SK-N-SH (cell line): ENCODE results near the gene CCND1. TPM values are rescaled to one million over a fixed set of nuclear protein-coding genes. Genes with fewer than 3 reads are reported as not detected.
A peak's percentile ranks its signal among the peaks of the same experiment; 100 is the strongest.

Experiments
- CTCF ChIA-PET: fragments of 300-600, 350-600 bp; formaldehyde crosslinking; extraction: SDS; loops from one replicate; lab custom pipeline; 2021; lab: Yijun Ruan, JAX
- POLR2A ChIA-PET: fragments of 350-600 bp; sonication (Branson Sonifier 250); formaldehyde crosslinking; extraction: SDS; loops from one replicate; lab custom pipeline; 2020; ENCODE audit warnings: antibody characterized with exemption, inconsistent platforms; lab: Yijun Ruan, JAX
- DNase-seq: peaks from one replicate; pipeline ENCODE4 v3.0.0; 2012
- H2AFZ ChIP-seq: fragments of 200-600 bp; sonication (generic); 2 replicates; pipeline ENCODE4 v1.8.1; 2016; ENCODE audit warnings: antibody characterized with exemption, mild to moderate bottlenecking, low read depth
- H3F3A ChIP-seq: fragments of 200-600 bp; sonication (generic); replicated peaks from 2 replicates; pipeline ENCODE3; 2016; ENCODE audit warnings: antibody characterized with exemption, mild to moderate bottlenecking; ENCODE audit not compliant: insufficient read depth
- H3K27ac ChIP-seq, 2 experiments: fragments of 200-500 bp in 1 of 2; fragments of 200-600 bp in 1 of 2; sonication (Bioruptor generic) in 1 of 2; sonication (generic), shearing (Covaris generic) in 1 of 2; 2 replicates each; pipeline versions ENCODE4 v1.5.1 to v1.6.1; 2014 to 2016; ENCODE audit warnings: low read depth in 2 of 2, inconsistent platforms in 1 of 2, low read length in 1 of 2, mild to moderate bottlenecking in 1 of 2, mixed read lengths in 1 of 2
- H3K27me3 ChIP-seq: fragments of 200-600 bp; sonication (generic), shearing (Covaris generic); 2 replicates; pipeline ENCODE4 v1.6.1; 2016; ENCODE audit warnings: mixed run types; ENCODE audit not compliant: insufficient read depth
- H3K36me3 ChIP-seq, 2 experiments: fragments of 200-500 bp in 1 of 2; fragments of 200-600 bp in 1 of 2; sonication (Bioruptor generic) in 1 of 2; sonication (generic) in 1 of 2; replicated peaks in 1 of 2; 2 replicates each; pipeline versions ENCODE3 to v1.5.1; 2014 to 2016; ENCODE audit warnings: low read length in 1 of 2, mild to moderate bottlenecking in 1 of 2; ENCODE audit not compliant: insufficient read depth in 2 of 2, control insufficient read depth in 1 of 2
- H3K4me1 ChIP-seq, 2 experiments: fragments of 200-500 bp in 1 of 2; fragments of 200-600 bp in 1 of 2; sonication (Bioruptor generic) in 1 of 2; sonication (generic), shearing (Covaris generic) in 1 of 2; 2 replicates each; pipeline versions ENCODE4 v1.5.1 to v1.6.1; 2014 to 2016; ENCODE audit warnings: low read depth in 1 of 2, low read length in 1 of 2, mixed run types in 1 of 2; ENCODE audit not compliant: insufficient read depth in 2 of 2, control insufficient read depth in 1 of 2
- H3K4me2 ChIP-seq: fragments of 200-600 bp; sonication (generic), shearing (Covaris generic); 2 replicates; pipeline ENCODE4 v1.6.1; 2017; ENCODE audit warnings: mixed run types
- H3K4me3 ChIP-seq, 2 experiments: fragments of 200-500 bp in 1 of 2; fragments of 200-600 bp in 1 of 2; sonication (Bioruptor generic) in 1 of 2; sonication (generic), shearing (Covaris generic) in 1 of 2; 2 replicates each; pipeline versions ENCODE4 v1.5.1 to v1.8.1; 2014 to 2016; ENCODE audit warnings: low read depth in 2 of 2, inconsistent platforms in 1 of 2, low read length in 1 of 2, mild to moderate bottlenecking in 1 of 2, mixed read lengths in 1 of 2, moderate library complexity in 1 of 2
- H3K79me2 ChIP-seq: fragments of 200-600 bp; sonication (generic); 2 replicates; pipeline ENCODE4 v1.8.1; 2017; ENCODE audit warnings: mild to moderate bottlenecking; ENCODE audit not compliant: insufficient read depth
- H3K9ac ChIP-seq: fragments of 200-600 bp; sonication (generic); 2 replicates; pipeline ENCODE4 v1.6.1; 2017; ENCODE audit warnings: mixed run types
- H3K9me2 ChIP-seq: fragments of 200-600 bp; sonication (generic); 2 replicates; pipeline ENCODE4 v1.6.1; 2017; ENCODE audit warnings: mixed run types
- H3K9me3 ChIP-seq: fragments of 200-600 bp; sonication (generic); 2 replicates; pipeline ENCODE4 v1.6.1; 2017; ENCODE audit warnings: mixed run types, mild to moderate bottlenecking, moderate library complexity
- H4K20me1 ChIP-seq: fragments of 200-600 bp; sonication (generic); 2 replicates; pipeline ENCODE4 v1.6.1; 2017; ENCODE audit warnings: mild to moderate bottlenecking, mixed run types; ENCODE audit not compliant: insufficient read depth
- CTCF ChIP-seq: fragments of 200-600 bp; sonication (generic); IDR thresholded peaks from 2 replicates; pipeline ENCODE4 v1.6.1; 2017; ENCODE audit warnings: antibody characterized with exemption, mild to moderate bottlenecking, moderate library complexity
- EP300 ChIP-seq, 2 experiments: IDR thresholded peaks; 2 replicates each; pipeline versions ENCODE4 v1.4.0 to v1.6.1; 2012; ENCODE audit warnings: borderline replicate concordance in 1 of 2, low read depth in 1 of 2, low read length in 1 of 2
- EZH2phosphoT487 ChIP-seq: fragments of 200-600 bp; sonication (generic); IDR thresholded peaks from 2 replicates; pipeline ENCODE4 v1.6.1; 2017; ENCODE audit warnings: low read depth, mixed run types, mild to moderate bottlenecking, antibody characterized with exemption, moderate library complexity, borderline replicate concordance
- MEF2A ChIP-seq: IDR thresholded peaks from 2 replicates; pipeline ENCODE4 v1.4.0; 2012; ENCODE audit warnings: low read depth, borderline replicate concordance
- NRF1 ChIP-seq: IDR thresholded peaks from 2 replicates; pipeline ENCODE4 v1.6.1; 2012; ENCODE audit warnings: low read depth, mild to moderate bottlenecking, low read length
- POLR2AphosphoS5 ChIP-seq: IDR thresholded peaks from 2 replicates; pipeline ENCODE4 v1.6.1; 2012; ENCODE audit warnings: low read depth, low read length
- RAD21 ChIP-seq: IDR thresholded peaks from 2 replicates; pipeline ENCODE4 v1.6.1; 2012; ENCODE audit warnings: mild to moderate bottlenecking, low read length
- RCOR1 ChIP-seq: fragments of 150-350 bp; IDR thresholded peaks from 2 replicates; pipeline ENCODE4 v1.6.1; 2017; ENCODE audit warnings: antibody characterized with exemption, low read length
- SMC3 ChIP-seq: IDR thresholded peaks from 2 replicates; pipeline ENCODE4 v1.6.1; 2012; ENCODE audit warnings: low read depth, low read length, improper control_type of control experiment
- TAF1 ChIP-seq: IDR thresholded peaks from 2 replicates; pipeline ENCODE4 v1.6.1; 2012; ENCODE audit warnings: low read depth, mild to moderate bottlenecking, low read length, moderate library complexity, borderline replicate concordance
- TCF12 ChIP-seq: IDR thresholded peaks from 2 replicates; pipeline ENCODE4 v1.4.0; 2012
- USF1 ChIP-seq: IDR thresholded peaks from 2 replicates; pipeline ENCODE4 v1.4.0; 2012; ENCODE audit warnings: low read depth, borderline replicate concordance
- WGBS: methylation state at CpG from one replicate; pipeline ENCODE4 v1.1.6; 2017; ENCODE audit warnings: low lambda C conversion rate; 5-methylcytosine and 5-hydroxymethylcytosine counted together
- polyA plus RNA-seq, 3 experiments: library from polyadenylated mRNA; depleted of rRNA; stranded (reverse); fragments of >200 nt; gene quantifications; 2 replicates each; pipeline ENCODE4 v1.2.3, GENCODE V29; 2012
- TF ChIP-seq, protein P1 (sequence below): fragments of 150-350 bp; IDR thresholded peaks from 2 replicates; pipeline ENCODE4 v1.6.1; 2017; ENCODE audit warnings: antibody characterized with exemption, low read length, low read depth, borderline replicate concordance

Gene CCND1
- polyA plus RNA-seq, 1 of the 3 experiments (the other 2 are of a cell fraction): 242 TPM

DNA sequence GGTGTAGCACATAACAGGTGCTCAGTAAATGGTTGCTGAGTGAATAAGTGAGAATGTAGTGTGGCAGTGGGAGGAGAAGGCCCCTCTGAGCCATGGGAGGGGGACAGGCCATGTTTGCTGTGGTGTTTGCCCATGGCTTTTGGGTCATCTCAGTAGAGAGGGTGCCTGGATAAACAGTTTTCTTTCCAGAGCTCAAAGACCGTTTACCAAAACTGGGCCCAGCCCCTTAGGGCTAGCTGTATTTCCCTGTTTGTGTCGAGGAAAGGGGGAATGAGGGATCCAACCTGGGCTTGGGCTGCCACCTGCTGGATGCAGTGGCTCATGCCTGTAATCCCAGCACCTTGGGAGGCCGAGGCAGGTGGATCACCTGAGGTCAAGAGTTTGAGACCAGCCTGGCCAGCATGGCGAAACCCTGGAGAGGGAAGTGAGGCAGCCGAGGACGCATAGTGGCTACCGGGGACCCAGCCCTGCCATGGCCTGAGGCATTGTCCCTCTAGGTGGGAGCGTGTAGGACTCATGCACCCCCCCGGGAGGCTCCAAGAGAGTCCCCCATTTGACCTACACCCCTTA is 42.9 kb downstream of the CCND1 start:
- no peaks in the 10 kb centered on the region for H4K20me1 ChIP-seq
- H2AFZ ChIP-seq: no peak overlapping the region
- peak; percentile 47 for TF ChIP-seq CTCF
- peak; percentile 59 for TF ChIP-seq RAD21
- TF ChIP-seq SMC3: 0 out of 2 replicates have a peak, but pooled peaks have one; percentile 22
- TF ChIP-seq EP300 (IDR thresholded peaks at IDR 0.05; ENCODE audit: borderline replicate concordance in 1 of 2, low read depth in 1 of 2, low read length in 1 of 2): no peak
- H3K9ac ChIP-seq: no peak overlapping the region
- H3K4me2 ChIP-seq: no peak overlapping the region
- H3F3A ChIP-seq: peaks cover 4% of the 10 kb centered on the region
- no peaks in the 10 kb centered on the region for H3K36me3 ChIP-seq
- no peak overlapping the region for H3K27ac ChIP-seq
- ChIA-PET POLR2A (no interaction called here), CTCF (interaction anchor here (0.6 to 4.9 kb wide), 23 partner anchors 9 to 613 kb away, joined by 3 to 55 read pairs (median 4); no protein-coding TSS in a partner anchor)
- no peaks in the 10 kb centered on the region for H3K9me3 ChIP-seq
- no peak overlapping the region for H3K4me3 ChIP-seq
- no peaks in the 10 kb centered on the region for H3K27me3 ChIP-seq
- no peaks in the 10 kb centered on the region for H3K9me2 ChIP-seq
- no peaks in the 10 kb centered on the region for H3K79me2 ChIP-seq
- H3K4me1 ChIP-seq: no peaks in the 10 kb centered on the region; a peak in 1 of 4 replicates
- 55% methylated on average over 9 of the region's 9 CpGs for WGBS
- no peak for DNase-seq

- POLR2A ChIA-PET: no interaction called here
- Histone ChIP-seq H3K9me3 (no peaks in the 10 kb centered on the region), H2AFZ (no peak overlapping the region), H3K9ac (no peak overlapping the region), H3K4me1 (no peaks in the 10 kb centered on the region; a peak in 1 of 4 replicates), H3K27ac (no peak overlapping the region), H3K4me2 (no peak overlapping the region), H3K36me3 (no peaks in the 10 kb centered on the region), H4K20me1 (no peaks in the 10 kb centered on the region), H3K79me2 (no peaks in the 10 kb centered on the region), H3K4me3 (no peak overlapping the region), H3F3A (peaks cover 4% of the 10 kb centered on the region), H3K9me2 (no peaks in the 10 kb centered on the region), H3K27me3 (no peaks in the 10 kb centered on the region)
- CTCF ChIA-PET: interaction anchor here (0.6 to 4.9 kb wide), 20 partner anchors 8 to 795 kb away, joined by 3 to 55 read pairs (median 4); partner anchors contain the start of gene LTO1
- DNase-seq: no peak
- WGBS: 77% methylated on average over 11 of the region's 11 CpGs
- TF ChIP-seq, protein P1, sequence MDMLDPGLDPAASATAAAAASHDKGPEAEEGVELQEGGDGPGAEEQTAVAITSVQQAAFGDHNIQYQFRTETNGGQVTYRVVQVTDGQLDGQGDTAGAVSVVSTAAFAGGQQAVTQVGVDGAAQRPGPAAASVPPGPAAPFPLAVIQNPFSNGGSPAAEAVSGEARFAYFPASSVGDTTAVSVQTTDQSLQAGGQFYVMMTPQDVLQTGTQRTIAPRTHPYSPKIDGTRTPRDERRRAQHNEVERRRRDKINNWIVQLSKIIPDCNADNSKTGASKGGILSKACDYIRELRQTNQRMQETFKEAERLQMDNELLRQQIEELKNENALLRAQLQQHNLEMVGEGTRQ: no peak
- TF ChIP-seq RCOR1 (no peak), SMC3 (no peak), USF1 (no peak), EZH2phosphoT487 (no peak), CTCF (no peak), POLR2AphosphoS5 (no peak), TAF1 (no peak), NRF1 (no peak), MEF2A (no peak), TCF12 (no peak)
These were observed 43.7 kb downstream of the CCND1 start for GRCh38 chr11:69684651-69685050.
